Inflammatory macrophage treated with lipopolysaccharide for 1 hour (primary cell): Measurements from ENCODE around the gene SLFN14.
"Not testable (repeated sequence)": the region's sequence is repeated elsewhere in the genome, so short reads cannot be mapped to it uniquely, and the experiment has no call there.

Experiments used
- DNase-seq, 2 donors: peaks; one replicate each; pipeline ENCODE4 v3.0.0-alpha.2; 2020 to 2022

SLFN14 gene

GRCh38 chr17:35519906-35520442 lies 40.6 kb downstream of the SLFN14 start:
- DNase-seq: no peak

DNA sequence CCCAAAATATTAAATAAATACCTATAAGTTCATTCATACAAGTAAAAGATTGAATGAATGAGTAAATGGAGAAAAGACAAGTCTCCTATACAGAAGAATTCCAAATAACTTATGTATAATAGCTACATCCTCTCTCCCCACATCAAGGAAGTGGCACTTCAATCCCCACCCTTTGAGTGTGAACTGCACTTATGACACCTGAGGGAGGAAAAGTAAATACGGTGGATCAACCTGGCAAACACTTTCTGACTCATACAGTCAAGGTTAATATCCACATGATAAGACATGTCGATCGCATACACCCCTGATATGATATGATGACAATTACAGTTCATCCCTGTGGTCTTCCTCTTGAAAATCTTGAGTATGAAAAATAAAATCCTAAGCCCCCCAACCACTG lies 41.2 kb downstream of the SLFN14 start:
- no peak for DNase-seq

- not testable (repeated sequence) for DNase-seq
Measured at GRCh38 chr17:35518431-35518830, 42.2 kb downstream of the SLFN14 start.

- no peak for DNase-seq
Measured at GRCh38 chr17:35515027-35515426, 45.6 kb downstream of the SLFN14 start.

DNA sequence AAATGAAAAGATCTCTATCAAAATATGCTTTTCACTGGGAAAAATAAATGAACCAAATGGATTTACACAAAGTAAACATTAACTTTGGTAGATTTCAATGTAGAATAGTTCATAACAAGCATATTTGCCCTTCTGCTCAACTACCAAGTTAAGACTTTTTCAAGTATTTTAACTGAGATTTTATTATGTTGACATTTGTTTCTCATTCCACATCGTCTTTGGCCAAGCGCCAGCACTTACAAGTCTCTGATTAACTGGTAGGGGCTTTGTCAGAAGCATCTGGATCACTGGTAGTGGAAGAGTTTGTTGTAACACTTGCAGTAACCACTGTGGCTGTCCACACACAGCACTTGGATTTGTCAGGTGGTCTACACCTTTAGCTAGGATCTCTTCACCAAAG lies 46.1 kb downstream of the SLFN14 start:
- DNase-seq: no peak
